MM.1S (cell line): ENCODE results near the gene UBE2Q1.

Experiments used
- DNase-seq: peaks from one replicate; pipeline ENCODE4 v3.0.0-alpha.2; 2015
- H2AFZ ChIP-seq: fragments of 300-600 bp; sonication (generic); 2 replicates; pipeline ENCODE4 v1.6.0; 2016; ENCODE audit warnings: antibody characterized with exemption, low read length
- H3F3A ChIP-seq: fragments of 300-600 bp; sonication (generic); 2 replicates; pipeline ENCODE4 v1.6.1; 2016; ENCODE audit warnings: mild to moderate bottlenecking, antibody characterized with exemption, low read length, moderate library complexity, mixed read lengths; ENCODE audit not compliant: insufficient read depth
- H3K27ac ChIP-seq: fragments of 300-600 bp; sonication (generic); 2 replicates; pipeline ENCODE4 v1.5.1; 2016; ENCODE audit warnings: mild to moderate bottlenecking, low read length
- H3K27me3 ChIP-seq: fragments of 300-600 bp; sonication (generic); replicated peaks from 2 replicates; pipeline ENCODE4 v1.6.0; 2016; ENCODE audit warnings: low read length; ENCODE audit not compliant: insufficient read depth
- H3K36me3 ChIP-seq: fragments of 300-600 bp; sonication (generic); replicated peaks from 2 replicates; pipeline ENCODE4 v1.6.1; 2016; ENCODE audit warnings: mild to moderate bottlenecking, low read length, mixed read lengths; ENCODE audit not compliant: insufficient read depth
- H3K4me1 ChIP-seq: fragments of 300-600 bp; sonication (generic); 2 replicates; pipeline ENCODE4 v1.6.1; 2016; ENCODE audit warnings: low read length, mixed read lengths
- H3K4me2 ChIP-seq: fragments of 300-600 bp; sonication (generic); 2 replicates; pipeline ENCODE4 v1.6.0; 2016; ENCODE audit warnings: low read depth, low read length
- H3K4me3 ChIP-seq: fragments of 300-600 bp; sonication (generic); 2 replicates; pipeline ENCODE4 v1.5.1; 2016; ENCODE audit warnings: low read length, mixed read lengths
- H3K79me2 ChIP-seq: fragments of 300-600 bp; sonication (generic); 2 replicates; pipeline ENCODE4 v1.6.1; 2016; ENCODE audit warnings: mixed run types, low read length, mixed read lengths
- H3K9ac ChIP-seq: fragments of 300-600 bp; sonication (generic); 2 replicates; pipeline ENCODE4 v1.6.1; 2016; ENCODE audit warnings: low read length, mixed read lengths
- H3K9me2 ChIP-seq: fragments of 300-600 bp; sonication (generic); replicated peaks from 2 replicates; pipeline ENCODE4 v1.6.1; 2016; ENCODE audit warnings: mild to moderate bottlenecking, low read length, mixed read lengths; ENCODE audit not compliant: insufficient read depth
- H3K9me3 ChIP-seq: fragments of 300-600 bp; sonication (generic); replicated peaks from 2 replicates; pipeline ENCODE4 v1.6.1; 2016; ENCODE audit warnings: mild to moderate bottlenecking, low read length, mixed read lengths; ENCODE audit not compliant: insufficient read depth
- H4K20me1 ChIP-seq: fragments of 300-600 bp; sonication (generic); 2 replicates; pipeline ENCODE4 v1.6.1; 2016; ENCODE audit warnings: mild to moderate bottlenecking, low read length, moderate library complexity, mixed read lengths; ENCODE audit not compliant: insufficient read depth
- CTCF ChIP-seq: fragments of 300-600 bp; sonication (generic); IDR thresholded peaks from 2 replicates; pipeline ENCODE4 v1.5.1; 2016; ENCODE audit warnings: antibody characterized with exemption, low read length, mixed read lengths
- EZH2 ChIP-seq: fragments of 300-600 bp; sonication (generic); optimal IDR thresholded peaks from 2 replicates; pipeline ENCODE3; 2017; ENCODE audit warnings: low read depth, mild to moderate bottlenecking, antibody characterized with exemption, low read length, mixed read lengths
- EZH2phosphoT487 ChIP-seq: fragments of 300-600 bp; sonication (generic); IDR thresholded peaks from 2 replicates; pipeline ENCODE4 v1.6.1; 2018; ENCODE audit warnings: antibody characterized with exemption, low read length

Gene UBE2Q1

GRCh38 chr1:154591206-154591605 lies 32.7 kb upstream of the UBE2Q1 start:
- H2AFZ ChIP-seq = no peak overlapping the region
- H3K27me3 ChIP-seq = no peaks in the 10 kb centered on the region
- H3K79me2 ChIP-seq = peaks cover 46% of the 10 kb centered on the region
- H3F3A ChIP-seq = 0 out of 2 replicates have a peak, but pooled peaks cover 2% of the 10 kb centered on the region
- H3K9me3 ChIP-seq = no peaks in the 10 kb centered on the region
- no peak overlapping the region for H3K27ac ChIP-seq
- H4K20me1 ChIP-seq = no peaks in the 10 kb centered on the region
- peaks cover 10% of the 10 kb centered on the region for H3K4me1 ChIP-seq
- DNase-seq = no peak
- H3K9ac ChIP-seq = no peak overlapping the region
- peaks cover 47% of the 10 kb centered on the region for H3K36me3 ChIP-seq
- H3K9me2 ChIP-seq = no peaks in the 10 kb centered on the region
- H3K4me2 ChIP-seq = no peak overlapping the region
- H3K4me3 ChIP-seq = no peak overlapping the region
- no peak for TF ChIP-seq EZH2phosphoT487
- no peak for TF ChIP-seq EZH2
- TF ChIP-seq CTCF = no peak

GRCh38 chr1:154590756-154591155 lies 32.3 kb upstream of the UBE2Q1 start:
- no peak overlapping the region for H3K4me2 ChIP-seq

GRCh38 chr1:154589780-154590179 lies 31.3 kb upstream of the UBE2Q1 start:
- Histone ChIP-seq H4K20me1 (no peaks in the 10 kb centered on the region), H2AFZ (no peak overlapping the region), H3F3A (peaks cover 14% of the 10 kb centered on the region), H3K9me3 (no peaks in the 10 kb centered on the region), H3K27me3 (no peaks in the 10 kb centered on the region), H3K36me3 (peaks cover 50% of the 10 kb centered on the region), H3K4me1 (peaks cover 24% of the 10 kb centered on the region), H3K9ac (no peak overlapping the region), H3K4me3 (no peak overlapping the region), H3K79me2 (peaks cover 35% of the 10 kb centered on the region), H3K4me2 (no peak overlapping the region), H3K27ac (no peak overlapping the region), H3K9me2 (no peaks in the 10 kb centered on the region)
- no peak for DNase-seq
- TF ChIP-seq EZH2 (no peak), EZH2phosphoT487 (no peak), CTCF (no peak)

More at GRCh38 chr1:154590756-154591155, 32.3 kb upstream of the UBE2Q1 start:
- Histone ChIP-seq H3K27ac (no peak overlapping the region), H3K36me3 (peaks cover 47% of the 10 kb centered on the region), H3K9me2 (no peaks in the 10 kb centered on the region), H3K4me1 (peaks cover 14% of the 10 kb centered on the region), H3K4me3 (no peak overlapping the region), H4K20me1 (no peaks in the 10 kb centered on the region), H2AFZ (no peak overlapping the region), H3K9me3 (no peaks in the 10 kb centered on the region), H3K9ac (no peak overlapping the region), H3K27me3 (no peaks in the 10 kb centered on the region), H3F3A (0 out of 2 replicates have a peak, but pooled peaks cover 4% of the 10 kb centered on the region), H3K79me2 (peaks cover 41% of the 10 kb centered on the region)
- TF ChIP-seq EZH2 (no peak), EZH2phosphoT487 (no peak), CTCF (no peak)
- DNase-seq = no peak
